ENCODE results near the gene GSTCD.

DNA sequence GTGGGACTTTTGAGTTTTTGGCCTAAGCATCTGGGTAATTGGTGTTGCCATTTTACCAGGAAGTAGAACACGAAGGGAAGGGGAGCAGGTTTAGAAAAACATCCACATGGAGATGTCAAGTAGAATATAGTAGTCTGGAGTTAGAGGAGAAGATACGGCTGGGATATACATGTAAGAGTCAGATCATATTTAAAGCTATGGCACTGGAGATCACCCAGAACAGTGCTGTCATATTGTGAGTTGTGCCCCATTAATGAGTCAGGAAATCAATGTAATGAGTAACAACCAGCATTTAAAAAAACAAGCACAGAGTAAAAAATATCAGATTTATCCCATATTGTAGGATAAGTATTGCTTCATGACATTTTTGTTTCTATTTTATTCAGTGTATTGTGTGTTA is 4.2 kb downstream of the GSTCD start:
- TF ChIP-seq, protein P1, sequence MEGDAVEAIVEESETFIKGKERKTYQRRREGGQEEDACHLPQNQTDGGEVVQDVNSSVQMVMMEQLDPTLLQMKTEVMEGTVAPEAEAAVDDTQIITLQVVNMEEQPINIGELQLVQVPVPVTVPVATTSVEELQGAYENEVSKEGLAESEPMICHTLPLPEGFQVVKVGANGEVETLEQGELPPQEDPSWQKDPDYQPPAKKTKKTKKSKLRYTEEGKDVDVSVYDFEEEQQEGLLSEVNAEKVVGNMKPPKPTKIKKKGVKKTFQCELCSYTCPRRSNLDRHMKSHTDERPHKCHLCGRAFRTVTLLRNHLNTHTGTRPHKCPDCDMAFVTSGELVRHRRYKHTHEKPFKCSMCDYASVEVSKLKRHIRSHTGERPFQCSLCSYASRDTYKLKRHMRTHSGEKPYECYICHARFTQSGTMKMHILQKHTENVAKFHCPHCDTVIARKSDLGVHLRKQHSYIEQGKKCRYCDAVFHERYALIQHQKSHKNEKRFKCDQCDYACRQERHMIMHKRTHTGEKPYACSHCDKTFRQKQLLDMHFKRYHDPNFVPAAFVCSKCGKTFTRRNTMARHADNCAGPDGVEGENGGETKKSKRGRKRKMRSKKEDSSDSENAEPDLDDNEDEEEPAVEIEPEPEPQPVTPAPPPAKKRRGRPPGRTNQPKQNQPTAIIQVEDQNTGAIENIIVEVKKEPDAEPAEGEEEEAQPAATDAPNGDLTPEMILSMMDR (IDR thresholded peaks at IDR 0.05) = no peak
- no peak for TF ChIP-seq POLR2A (IDR thresholded peaks at IDR 0.05)
- TF ChIP-seq POLR2AphosphoS5 (IDR thresholded peaks at IDR 0.05) = no peak

Measured in prostate gland (tissue), 2 donors.